ENCODE measurements around the gene INTS11. TPM values are rescaled to one million over a fixed set of nuclear protein-coding genes. Genes with fewer than 3 reads are reported as not detected.

Gene INTS11
- total RNA-seq, 3 donors from 2014 or later (not counting 1 experiment from before 2014, with no cell fraction given) = 150 to 189 (median 181) TPM

DNA sequence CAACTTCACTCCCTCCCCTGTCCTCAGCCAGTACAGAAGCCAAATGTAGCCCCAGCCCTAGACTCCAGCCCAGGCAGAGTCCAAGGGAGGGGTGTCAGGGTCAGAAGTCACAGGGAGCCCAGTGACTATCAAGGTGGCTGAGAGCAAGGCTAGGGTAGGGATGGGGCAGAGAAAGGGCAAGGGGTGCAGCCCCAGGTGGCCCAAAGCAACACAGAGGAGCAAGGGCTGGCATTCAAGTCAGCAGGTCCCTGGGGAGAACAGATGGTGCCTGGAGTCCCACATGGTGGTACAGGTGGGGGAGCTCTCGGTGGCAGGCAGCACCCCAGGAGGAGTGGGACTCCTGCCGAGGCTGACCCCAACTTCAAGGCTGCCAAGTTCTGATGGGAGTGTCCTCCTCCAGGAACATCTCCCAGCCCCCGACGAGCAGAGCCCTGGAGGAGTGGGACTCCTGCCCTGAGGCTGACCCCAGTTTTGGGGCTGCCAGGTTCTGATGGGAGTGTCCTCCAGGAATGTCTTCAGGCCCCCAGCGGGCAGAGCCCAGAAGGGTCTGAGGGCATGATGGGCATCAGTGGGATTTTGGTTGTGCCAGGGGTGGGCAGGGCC lies 28.4 kb upstream of the INTS11 start:
- Mint-ChIP-seq H3K4me3 (no peak overlapping the region), H3K27me3 (ENCODE audit: low read depth in 2 of 2) (peaks cover 0 to 7% of the 10 kb centered on the region in 2 donors), H3K9me3 (no peaks in the 10 kb centered on the region), H3K36me3 (no peaks in the 10 kb centered on the region), H3K27ac (no peak overlapping the region), H3K4me1 (peaks cover 0 to 21% of the 10 kb centered on the region in 2 donors)
- no peak overlapping the region for H3K4me3 ChIP-seq (ENCODE audit: low read length)
- no peaks in the 10 kb centered on the region for H3K9me3 ChIP-seq (ENCODE audit: control insufficient read depth, insufficient read depth, low read length)
- intact Hi-C loops (cut with micrococcal nuclease) = no loop called here
- peaks cover 33% of the 10 kb centered on the region for H3K4me1 ChIP-seq (ENCODE audit: control insufficient read depth, insufficient read depth, low read length)
- H3K27me3 ChIP-seq (ENCODE audit: control insufficient read depth, insufficient read depth, low read length) = peaks cover 27% of the 10 kb centered on the region
- no peak overlapping the region for H3K27ac ChIP-seq (ENCODE audit: low read length)
- TF ChIP-seq, protein P1, sequence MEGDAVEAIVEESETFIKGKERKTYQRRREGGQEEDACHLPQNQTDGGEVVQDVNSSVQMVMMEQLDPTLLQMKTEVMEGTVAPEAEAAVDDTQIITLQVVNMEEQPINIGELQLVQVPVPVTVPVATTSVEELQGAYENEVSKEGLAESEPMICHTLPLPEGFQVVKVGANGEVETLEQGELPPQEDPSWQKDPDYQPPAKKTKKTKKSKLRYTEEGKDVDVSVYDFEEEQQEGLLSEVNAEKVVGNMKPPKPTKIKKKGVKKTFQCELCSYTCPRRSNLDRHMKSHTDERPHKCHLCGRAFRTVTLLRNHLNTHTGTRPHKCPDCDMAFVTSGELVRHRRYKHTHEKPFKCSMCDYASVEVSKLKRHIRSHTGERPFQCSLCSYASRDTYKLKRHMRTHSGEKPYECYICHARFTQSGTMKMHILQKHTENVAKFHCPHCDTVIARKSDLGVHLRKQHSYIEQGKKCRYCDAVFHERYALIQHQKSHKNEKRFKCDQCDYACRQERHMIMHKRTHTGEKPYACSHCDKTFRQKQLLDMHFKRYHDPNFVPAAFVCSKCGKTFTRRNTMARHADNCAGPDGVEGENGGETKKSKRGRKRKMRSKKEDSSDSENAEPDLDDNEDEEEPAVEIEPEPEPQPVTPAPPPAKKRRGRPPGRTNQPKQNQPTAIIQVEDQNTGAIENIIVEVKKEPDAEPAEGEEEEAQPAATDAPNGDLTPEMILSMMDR (IDR thresholded peaks at IDR 0.05) = no peak
- 38% methylated on average over 4 of the region's 5 CpGs for WGBS (ENCODE audit: insufficient coverage)
- DNase-seq (no peak), ATAC-seq (no peak)
- no peaks in the 10 kb centered on the region for H3K36me3 ChIP-seq (ENCODE audit: control insufficient read depth, insufficient read depth, low read length)

- Histone ChIP-seq H3K9me3 (ENCODE audit: control insufficient read depth, insufficient read depth, low read length) (no peaks in the 10 kb centered on the region), H3K27me3 (ENCODE audit: control insufficient read depth, insufficient read depth, low read length) (peaks cover 18% of the 10 kb centered on the region), H3K27ac (ENCODE audit: low read length) (no peak overlapping the region), H3K36me3 (ENCODE audit: control insufficient read depth, insufficient read depth, low read length) (no peaks in the 10 kb centered on the region), H3K4me3 (ENCODE audit: low read length) (no peak overlapping the region), H3K4me1 (ENCODE audit: control insufficient read depth, insufficient read depth, low read length) (peaks cover 36% of the 10 kb centered on the region)
- TF ChIP-seq, protein P1 (IDR thresholded peaks at IDR 0.05) = no peak
- peak overlapping the region in 1 of 2 donors; percentile 40 for H3K27ac Mint-ChIP-seq
- no peak for DNase-seq
- H3K4me1 Mint-ChIP-seq = peaks cover 0 to 30% of the 10 kb centered on the region in 2 donors
- no peak for ATAC-seq
- peaks cover 0 to 3% of the 10 kb centered on the region in 2 donors for H3K27me3 Mint-ChIP-seq (ENCODE audit: low read depth in 2 of 2)
- no peaks in the 10 kb centered on the region for H3K9me3 Mint-ChIP-seq
- no peaks in the 10 kb centered on the region for H3K36me3 Mint-ChIP-seq
- peak overlapping the region; percentile 60 for H3K4me3 Mint-ChIP-seq
- intact Hi-C loops (cut with micrococcal nuclease) = no loop called here
- WGBS (ENCODE audit: insufficient coverage) = 87% methylated on average over 29 of the region's 29 CpGs
Observed at GRCh38 chr1:1351511-1352427, 27.3 kb upstream of the INTS11 start.

DNA sequence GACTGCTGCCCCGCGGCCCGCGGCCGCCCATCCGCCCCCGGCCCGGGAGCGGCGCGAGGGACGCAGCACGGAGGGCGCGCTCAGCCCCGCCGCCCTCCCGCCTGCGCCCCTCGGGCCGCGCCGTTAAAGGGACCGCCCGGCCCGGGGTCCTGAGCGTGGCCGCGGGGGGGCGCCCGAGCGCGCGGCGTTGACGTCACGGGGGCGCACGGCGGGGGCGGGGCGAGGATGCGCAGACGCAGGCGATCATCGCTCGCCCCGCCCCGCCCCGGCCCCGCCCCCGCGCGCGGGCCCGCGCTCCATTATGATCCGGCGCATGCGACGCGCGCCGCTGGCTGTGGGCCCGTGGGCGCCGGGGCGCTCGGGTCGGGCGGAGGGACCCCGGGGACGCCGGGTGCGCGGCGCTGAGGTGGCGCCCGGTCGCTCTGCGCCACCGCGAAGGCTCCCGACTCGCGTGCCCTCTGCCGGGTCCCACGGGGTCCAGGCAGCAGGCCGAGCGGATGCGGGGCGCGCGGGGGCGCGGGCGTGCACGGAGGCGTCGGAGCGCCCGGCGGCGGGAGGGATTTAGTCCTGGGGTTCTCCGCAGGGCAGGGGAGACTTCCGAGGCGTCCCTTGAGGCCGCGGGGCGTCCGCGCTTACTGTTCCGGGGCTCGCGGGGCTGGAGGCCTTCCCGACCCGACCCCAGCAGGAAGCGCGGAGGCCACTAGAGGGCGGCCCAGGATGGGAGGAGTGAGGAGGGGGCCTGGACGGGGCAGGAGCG lies 25.0 kb upstream of the INTS11 start, which contains the start of gene DVL1:
TSS of gene DVL1 (minus strand) at position 163 of the 757 bp plus-strand sequence. CDS start 353 bp downstream, outside the sequence.
- H3K9me3 ChIP-seq (ENCODE audit: control insufficient read depth, insufficient read depth, low read length) = no peaks in the 10 kb centered on the region
- Mint-ChIP-seq H3K4me3 (peak within 1 kb of the TSS; percentile 79), H3K4me1 (peaks cover 0 to 35% of the 10 kb centered on the region in 2 donors), H3K9me3 (no peaks in the 10 kb centered on the region), H3K27ac (peak within 1 kb of the TSS in 1 of 2 donors; percentile 53), H3K27me3 (ENCODE audit: low read depth in 2 of 2) (peaks cover 0 to 3% of the 10 kb centered on the region in 2 donors), H3K36me3 (no peaks in the 10 kb centered on the region)
- H3K36me3 ChIP-seq (ENCODE audit: control insufficient read depth, insufficient read depth, low read length) = no peaks in the 10 kb centered on the region
- intact Hi-C loops (cut with micrococcal nuclease) = no loop called here
- DNase-seq (peak; percentile 77 to 83), ATAC-seq (peak; percentile 83 to 93 (median 83))
- TF ChIP-seq, protein P1 (IDR thresholded peaks at IDR 0.05) = peak; percentile 26
- peak within 1 kb of the TSS; percentile 47 for H3K4me3 ChIP-seq (ENCODE audit: low read length)
- WGBS (ENCODE audit: insufficient coverage) = under 1% methylated on average over 117 of the region's 122 CpGs
- peaks cover 18% of the 10 kb centered on the region for H3K27me3 ChIP-seq (ENCODE audit: control insufficient read depth, insufficient read depth, low read length)
- peak within 1 kb of the TSS; percentile 45 for H3K27ac ChIP-seq (ENCODE audit: low read length)
- peaks cover 34% of the 10 kb centered on the region for H3K4me1 ChIP-seq (ENCODE audit: control insufficient read depth, insufficient read depth, low read length)
